GM19324 (cell line): ENCODE data around the gene PHF24.
"Not testable (repeated sequence)": the region's sequence is repeated elsewhere in the genome, so short reads cannot be mapped to it uniquely, and the experiment has no call there.

Experiments used
- ATAC-seq: cut with Tn5 transposase; IDR thresholded peaks from one replicate; pipeline ENCODE4 v1.9.1; 2021; ENCODE audit warnings: mild to moderate bottlenecking, moderate library complexity; ENCODE audit not compliant: unreplicated experiment, low FRiP score

The PHF24 gene

GRCh38 chr9:34996181-34996904, 38.3 kb downstream of the PHF24 start:
- ATAC-seq, result no peak

GRCh38 chr9:34996905-34997279, 38.8 kb downstream of the PHF24 start:
- no peak for ATAC-seq

- no peak for ATAC-seq
Measured at GRCh38 chr9:34997379-34997781, 39.3 kb downstream of the PHF24 start.

- no peak for ATAC-seq
Measured at GRCh38 chr9:34998266-34998665, 40.2 kb downstream of the PHF24 start.

- ATAC-seq, result no peak
Measured at GRCh38 chr9:34999576-34999975, 41.5 kb downstream of the PHF24 start.

- no peak for ATAC-seq
Measured at GRCh38 chr9:35000535-35001284, 42.6 kb downstream of the PHF24 start.

- no peak for ATAC-seq
Measured at GRCh38 chr9:35001285-35001677, 43.2 kb downstream of the PHF24 start.

- no peak for ATAC-seq
Measured at GRCh38 chr9:35001803-35002502, 43.9 kb downstream of the PHF24 start.

- ATAC-seq, result no peak
Measured at GRCh38 chr9:35002623-35003022, 44.5 kb downstream of the PHF24 start.

GRCh38 chr9:35004299-35004698, 46.2 kb downstream of the PHF24 start:
- ATAC-seq, result not testable (repeated sequence)

GRCh38 chr9:35010351-35010958, 52.4 kb downstream of the PHF24 start:
- ATAC-seq, result no peak

- no peak for ATAC-seq
Measured at GRCh38 chr9:35014517-35014916, 56.4 kb downstream of the PHF24 start.

- ATAC-seq, result not testable (repeated sequence)
Measured at GRCh38 chr9:35023443-35023842, 65.4 kb downstream of the PHF24 start.

GRCh38 chr9:35026671-35027070, 68.6 kb downstream of the PHF24 start:
- no peak for ATAC-seq

GRCh38 chr9:35027374-35027773, 69.3 kb downstream of the PHF24 start:
- no peak for ATAC-seq

GRCh38 chr9:35027860-35028259, 69.8 kb downstream of the PHF24 start:
- no peak for ATAC-seq

GRCh38 chr9:35028341-35028740, 70.3 kb downstream of the PHF24 start:
- ATAC-seq, result no peak

GRCh38 chr9:35029241-35029640, 71.2 kb downstream of the PHF24 start:
- ATAC-seq, result no peak

- no peak for ATAC-seq
Measured at GRCh38 chr9:35029852-35030251, 71.8 kb downstream of the PHF24 start.
